GM12878 (cell line): Measurements from ENCODE around the gene MICAL3. TPM values are rescaled to one million over a fixed set of nuclear protein-coding genes. Genes with fewer than 3 reads are reported as not detected.

ENCODE experiments used
- ATAC-seq: fragments of 200-7000 bp; cut with Tn5 transposase; 3 replicates; pipeline ENCODE4 v1.9.1; 2020; ENCODE audit warnings: mild to moderate bottlenecking, moderate library complexity
- BruUV-seq: library from RNA; stranded (reverse); fragments of 400-500 nt; replicated peaks from 2 replicates; lab custom pipeline; 2021; lab: Mats Ljungman, UMichigan
- CTCF ChIA-PET: fragments of 300-600 bp; sonication (Branson Sonifier 250); formaldehyde crosslinking; extraction: SDS; loops from one replicate; lab custom pipeline; 2021; ENCODE audit warnings: inconsistent platforms; lab: Yijun Ruan, JAX
- POLR2A ChIA-PET: fragments of 350-600 bp; formaldehyde crosslinking; extraction: SDS; loops from one replicate; lab custom pipeline; 2021; ENCODE audit warnings: inconsistent platforms; lab: Charles Lee
- RAD21 ChIA-PET: fragments of 300-600 bp; sonication (Branson Sonifier 250); formaldehyde crosslinking; loops from one replicate; lab custom pipeline; 2023; ENCODE audit warnings: antibody characterized with exemption; ENCODE audit not compliant: unreplicated experiment; lab: Charles Lee
- SMC1A ChIA-PET: fragments of 300-600 bp; sonication (Branson Sonifier 250); formaldehyde crosslinking; loops from one replicate; lab custom pipeline; 2023; ENCODE audit not compliant: unreplicated experiment, uncharacterized antibody; lab: Charles Lee
- DNase-seq: peaks from one replicate; pipeline ENCODE4 v3.0.0-alpha.2; 2011; ENCODE audit warnings: low read depth, low spot score
- FAIRE-seq: peaks from 3 replicates; lab custom pipeline; 2011; peaks lifted over from hg19 to GRCh38; lab: Jason Lieb, UNC
- H2AFZ ChIP-seq: 2 replicates; pipeline ENCODE4 v1.6.0; 2011; ENCODE audit warnings: low read depth, low read length, control low read depth; ENCODE audit not compliant: control insufficient read depth
- H3K27ac ChIP-seq: 2 replicates; pipeline ENCODE4 v1.5.1; 2011; ENCODE audit warnings: control low read depth; ENCODE audit not compliant: control insufficient read depth, insufficient read depth
- H3K27me3 ChIP-seq, 2 experiments: replicated peaks in 1 of 2; 2 replicates each; pipeline versions ENCODE4 v1.6.0 to v1.6.1; 2011; ENCODE audit warnings: low read length in 1 of 2; ENCODE audit not compliant: control insufficient read depth in 2 of 2, insufficient read depth in 2 of 2
- H3K36me3 ChIP-seq, 2 experiments: 2 replicates each; pipeline ENCODE4 v1.5.1; 2011; ENCODE audit warnings: low read length in 1 of 2; ENCODE audit not compliant: control insufficient read depth in 2 of 2, insufficient read depth in 2 of 2
- H3K4me1 ChIP-seq: 2 replicates; pipeline ENCODE4 v1.6.1; 2011; ENCODE audit warnings: mild to moderate bottlenecking, low read length, moderate library complexity, mixed read lengths; ENCODE audit not compliant: control insufficient read depth, insufficient read depth
- H3K4me2 ChIP-seq: 2 replicates; pipeline ENCODE4 v1.6.0; 2011; ENCODE audit warnings: control low read depth; ENCODE audit not compliant: control insufficient read depth, insufficient read depth
- H3K4me3 ChIP-seq: fragments of 200-600 bp; sonication (generic); 2 replicates; pipeline ENCODE4 v1.5.1; 2016
- H3K79me2 ChIP-seq: 2 replicates; pipeline ENCODE4 v1.6.0; 2011; ENCODE audit warnings: low read length; ENCODE audit not compliant: control insufficient read depth, insufficient read depth
- H3K9ac ChIP-seq: 2 replicates; pipeline ENCODE4 v1.8.0; 2011; ENCODE audit warnings: low read length, control low read depth, mixed read lengths; ENCODE audit not compliant: control insufficient read depth, insufficient read depth
- H3K9me3 ChIP-seq: replicated peaks from 3 replicates; pipeline ENCODE4 v1.5.1; 2011; ENCODE audit warnings: mild to moderate bottlenecking, low read length; ENCODE audit not compliant: control insufficient read depth, insufficient read depth
- H4K20me1 ChIP-seq: 2 replicates; pipeline ENCODE4 v1.6.0; 2011; ENCODE audit not compliant: control insufficient read depth, insufficient read depth
- BRCA1 ChIP-seq: IDR thresholded peaks from 2 replicates; pipeline ENCODE4 v1.6.1; 2011; ENCODE audit warnings: low read depth, low read length, improper control_type of control experiment
- GABPA ChIP-seq: IDR thresholded peaks from 2 replicates; pipeline ENCODE4 v1.6.1; 2014; ENCODE audit warnings: antibody characterized with exemption, low read depth, mild to moderate bottlenecking, inconsistent platforms
- MEF2A ChIP-seq: IDR thresholded peaks from 2 replicates; pipeline ENCODE4 v1.6.1; 2011; ENCODE audit warnings: low read depth, mild to moderate bottlenecking, low read length, moderate library complexity; ENCODE audit not compliant: insufficient read depth
- SRF ChIP-seq, 2 experiments: IDR thresholded peaks; 2 replicates each; pipeline ENCODE4 v1.6.1; 2011; ENCODE audit warnings: low read depth in 2 of 2, low read length in 2 of 2, mild to moderate bottlenecking in 1 of 2, moderate library complexity in 1 of 2
- TCF3 ChIP-seq: IDR thresholded peaks from 2 replicates; pipeline ENCODE4 v1.6.1; 2012; ENCODE audit warnings: low read depth, mild to moderate bottlenecking, low read length, borderline replicate concordance; ENCODE audit not compliant: insufficient read depth
- ZNF217 ChIP-seq: fragments of 450-650 bp; IDR thresholded peaks from 2 replicates; pipeline ENCODE4 v1.6.1; 2017; ENCODE audit warnings: antibody characterized with exemption, mild to moderate bottlenecking
- WGBS: methylation state at CpG from one replicate; pipeline ENCODE4 v1.1.6; 2016; ENCODE audit warnings: low lambda C conversion rate; ENCODE audit not compliant: insufficient replicate concordance, insufficient coverage; ENCODE audit errors: missing lambda C conversion rate; 5-methylcytosine and 5-hydroxymethylcytosine counted together
- in situ Hi-C: fragments of 300-500 bp; cut with MboI; formaldehyde crosslinking; loops from 9 replicates; pipeline ENCODE4 v1.14.3; 2018; ENCODE audit warnings: mixed read lengths
- intact Hi-C: fragments of 100-400 bp; cut with micrococcal nuclease; formaldehyde crosslinking; loops from one replicate; pipeline ENCODE4 v1.14.2; 2022; ENCODE audit not compliant: unreplicated experiment
- polyA plus RNA-seq, 11 experiments: library from polyadenylated mRNA; depleted of rRNA in 4 of 11; unstranded in 6 of 11; stranded (reverse) in 5 of 11; fragments of >200 nt; fragmentation: Nextera tagmentation in 4 of 11; fragmentation: Illumina TruSeq in 1 of 11; extraction: Ambion mirVana in 4 of 11; extraction: Trizol in 1 of 11; gene quantifications; 1 replicate in 1 of 11; 2 replicates in 10 of 11; pipeline versions ENCODE4 v1.2.1 to v1.2.3, GENCODE V29; 2011 to 2016; ENCODE audit warnings: inconsistent platforms in 2 of 11, missing spikeins in 2 of 11, low read depth in 1 of 11
- total RNA-seq, 4 experiments: library from RNA; depleted of rRNA in 3 of 4; stranded (reverse); fragments of >200 nt in 3 of 4; fragmentation: Illumina TruSeq in 1 of 4; extraction: Trizol in 1 of 4; gene quantifications; 2 replicates each; pipeline versions ENCODE4 v1.2.1 to v1.2.3, GENCODE V29; 2013 to 2021

Gene MICAL3
- total and polyA plus RNA-seq, 10 of the 15 experiments (the other 5 are each of a cell fraction or from before 2014, with no cell fraction given) = 2.6 to 92.2 (median 24.0) TPM

GRCh38 chr22:17803609-17804270 lies 220.6 kb downstream of the MICAL3 start:
- in situ Hi-C loops (loop anchor here (10.0 kb wide), 1 partner anchor 59 kb away; no protein-coding TSS in a partner anchor), intact Hi-C loops (no loop called here)
- FAIRE-seq (no peak), DNase-seq (no peak), ATAC-seq (no peak)
- Histone ChIP-seq H3K79me2 (peaks cover 4% of the 10 kb centered on the region), H2AFZ (no peak overlapping the region), H3K27me3 (no peaks in the 10 kb centered on the region), H3K27ac (no peak overlapping the region), H3K4me3 (no peak overlapping the region), H3K4me2 (no peak overlapping the region), H4K20me1 (no peaks in the 10 kb centered on the region), H3K4me1 (peaks cover 38% of the 10 kb centered on the region), H3K9ac (no peak overlapping the region), H3K9me3 (no peaks in the 10 kb centered on the region; the same call in 2 of the 3 replicates), H3K36me3 (peaks cover 9 to 11% of the 10 kb centered on the region in 2 experiments; a peak in 3 of 4 replicates)
- TF ChIP-seq ZNF217 (no peak), MEF2A (no peak), GABPA (no peak), SRF (IDR thresholded peaks at IDR 0.05; ENCODE audit: low read depth in 2 of 2, low read length in 2 of 2) (no peak), BRCA1 (no peak), TCF3 (no peak)
- CTCF ChIA-PET = interaction anchor here (0.6 to 1.6 kb wide), 3 partner anchors 8 to 67 kb away, joined by 3 to 4 read pairs (median 3); no protein-coding TSS in a partner anchor
- RAD21 ChIA-PET = interaction anchor here (1.1 to 8.8 kb wide), 3 partner anchors 25 to 272 kb away, joined by 3 to 77 read pairs (median 7); no protein-coding TSS in a partner anchor
- SMC1A ChIA-PET = interaction anchor here (1.2 kb wide), 1 partner anchor 39 kb away, joined by 4 read pairs; no protein-coding TSS in a partner anchor
- no TSS peak for BruUV-seq
- WGBS = 95% methylated on average over 20 of the region's 20 CpGs
- POLR2A ChIA-PET = no interaction called here
